Measurements from ENCODE around the gene IFNL3.

The IFNL3 gene

GRCh38 chr19:39193803-39194202, 51.0 kb downstream of the IFNL3 start:
- DNase-seq (ENCODE audit: low read depth), result no peak
